ENCODE data around the gene PTK7. TPM values are rescaled to one million over a fixed set of nuclear protein-coding genes. Genes with fewer than 3 reads are reported as not detected.

Gene PTK7
- total and polyA plus RNA-seq, 9 donors: 44.4 to 167 (median 84.8) TPM

GRCh38 chr6:43033496-43034189 lies 42.5 kb upstream of the PTK7 start:
- H3K27ac ChIP-seq: no peak overlapping the region
- TF ChIP-seq POLR2A (IDR thresholded peaks at IDR 0.05) (no peak), CTCF (IDR thresholded peaks at IDR 0.05) (no peak), EP300 (IDR thresholded peaks at IDR 0.05) (no peak)
- H3K36me3 ChIP-seq: no peaks in the 10 kb centered on the region
- intact Hi-C loops (cut with DNase I): no loop called here
- no peak overlapping the region for H3K4me3 ChIP-seq
- no peaks in the 10 kb centered on the region for H3K27me3 ChIP-seq
- no peaks in the 10 kb centered on the region for H3K4me1 ChIP-seq (ENCODE audit: insufficient read depth)
- no peaks in the 10 kb centered on the region for H3K9me3 ChIP-seq
- DNase-seq: no peak
- WGBS, 3 donors: 87 to 93% (median 89%) methylated on average over 2 of the region's 2 CpGs

- TF ChIP-seq CTCF (IDR thresholded peaks at IDR 0.05): no peak
- 68 to 72% (median 71%) methylated on average over 2 of the region's 2 CpGs for WGBS, 3 donors
Observed at GRCh38 chr6:43034190-43034525, 42.0 kb upstream of the PTK7 start.

GRCh38 chr6:43035495-43036194 lies 40.5 kb upstream of the PTK7 start:
- H3K27ac ChIP-seq: no peak overlapping the region

More at GRCh38 chr6:43034190-43034525, 42.0 kb upstream of the PTK7 start:
- Histone ChIP-seq H3K4me3 (no peak overlapping the region), H3K27ac (no peak overlapping the region), H3K27me3 (no peaks in the 10 kb centered on the region), H3K4me1 (ENCODE audit: insufficient read depth) (no peaks in the 10 kb centered on the region), H3K9me3 (no peaks in the 10 kb centered on the region), H3K36me3 (no peaks in the 10 kb centered on the region)
- DNase-seq: no peak
- intact Hi-C loops (cut with DNase I): no loop called here

GRCh38 chr6:43036712-43037111 lies 39.4 kb upstream of the PTK7 start:
- TF ChIP-seq CTCF (IDR thresholded peaks at IDR 0.05): no peak
- no peak for TF ChIP-seq POLR2A (IDR thresholded peaks at IDR 0.05)
- TF ChIP-seq EP300 (IDR thresholded peaks at IDR 0.05): no peak
- no peaks in the 10 kb centered on the region for H3K4me1 ChIP-seq (ENCODE audit: insufficient read depth)
- no peaks in the 10 kb centered on the region for H3K9me3 ChIP-seq
- no peaks in the 10 kb centered on the region for H3K36me3 ChIP-seq
- no peak overlapping the region for H3K27ac ChIP-seq
- intact Hi-C loops (cut with DNase I): no loop called here
- WGBS, 3 donors: 82 to 87% (median 84%) methylated on average over 9 of the region's 9 CpGs
- H3K27me3 ChIP-seq: no peaks in the 10 kb centered on the region
- no peak overlapping the region for H3K4me3 ChIP-seq
- DNase-seq: no peak

More at GRCh38 chr6:43035495-43036194, 40.5 kb upstream of the PTK7 start:
- TF ChIP-seq EP300 (IDR thresholded peaks at IDR 0.05): no peak
- WGBS, 3 donors: 61 to 67% (median 66%) methylated on average over 4 of the region's 4 CpGs
- Histone ChIP-seq H3K4me3 (no peak overlapping the region), H3K27me3 (no peaks in the 10 kb centered on the region), H3K9me3 (no peaks in the 10 kb centered on the region), H3K4me1 (ENCODE audit: insufficient read depth) (no peaks in the 10 kb centered on the region), H3K36me3 (no peaks in the 10 kb centered on the region)
- no peak for DNase-seq
- intact Hi-C loops (cut with DNase I): no loop called here

GRCh38 chr6:43037197-43037596 lies 38.9 kb upstream of the PTK7 start:
- Histone ChIP-seq H3K27me3 (no peaks in the 10 kb centered on the region), H3K36me3 (no peaks in the 10 kb centered on the region), H3K4me1 (ENCODE audit: insufficient read depth) (no peaks in the 10 kb centered on the region), H3K27ac (no peak overlapping the region), H3K9me3 (no peaks in the 10 kb centered on the region), H3K4me3 (no peak overlapping the region)
- no peak for DNase-seq
- 70 to 79% (median 71%) methylated on average over 5 of the region's 5 CpGs for WGBS, 3 donors
- TF ChIP-seq EP300 (IDR thresholded peaks at IDR 0.05): no peak
- no peak for TF ChIP-seq POLR2A (IDR thresholded peaks at IDR 0.05)
- TF ChIP-seq CTCF (IDR thresholded peaks at IDR 0.05): no peak
- intact Hi-C loops (cut with DNase I): no loop called here
